Daoy (cell line): ENCODE measurements around the gene MDN1. TPM values are rescaled to one million over a fixed set of nuclear protein-coding genes. Genes with fewer than 3 reads are reported as not detected.

ENCODE experiments used
- DNase-seq: peaks from one replicate; pipeline ENCODE4 v3.0.0-alpha.2; 2015; ENCODE audit warnings: low read depth
- total RNA-seq: library from RNA; depleted of rRNA; stranded (reverse); fragments of >200 nt; shearing (Covaris generic); gene quantifications from 2 replicates; pipeline ENCODE4 v1.2.3, GENCODE V29; 2014; rRNA removed

Gene MDN1
- total RNA-seq, 1 experiment from 2014 or later: 18.2 TPM

- DNase-seq: no peak
Observed at GRCh38 chr6:89605861-89606260, 213.7 kb downstream of the MDN1 start.

GRCh38 chr6:89604653-89605052, 214.9 kb downstream of the MDN1 start:
- no peak for DNase-seq

- DNase-seq: no peak
Observed at GRCh38 chr6:89602166-89602565, 217.4 kb downstream of the MDN1 start.

GRCh38 chr6:89599727-89600126, 219.9 kb downstream of the MDN1 start:
- DNase-seq: no peak

GRCh38 chr6:89597988-89598387, 221.6 kb downstream of the MDN1 start:
- DNase-seq: no peak

GRCh38 chr6:89597372-89597771, 222.2 kb downstream of the MDN1 start:
- no peak for DNase-seq

- DNase-seq: peak; percentile 9
Observed at GRCh38 chr6:89596484-89596883, 223.1 kb downstream of the MDN1 start.

- no peak for DNase-seq
Observed at GRCh38 chr6:89596056-89596455, 223.5 kb downstream of the MDN1 start.

Other genes starting within 250 kb of the MDN1 start
- gene LYRM2, start 181.0 kb downstream of the MDN1 start, total RNA-seq: 17.5 and 31.2 TPM in 2 replicates
- gene CASP8AP2, start 10.1 kb upstream of the MDN1 start, total RNA-seq: 11.5 and 12.3 TPM in 2 replicates
- not detected in 2 replicates for gene GJA10, start 74.7 kb upstream of the MDN1 start, total RNA-seq